Sigmoid colon (tissue), 7 donors: ENCODE data around the gene CASS4. TPM values are rescaled to one million over a fixed set of nuclear protein-coding genes. Genes with fewer than 3 reads are reported as not detected.

ENCODE experiments used
- DNase-seq: peaks from one replicate; pipeline ENCODE4 v3.0.0-alpha.2; 2019
- H3K27ac ChIP-seq, 4 donors: fragments of 200-600 bp; sonication (generic); one replicate each; pipeline ENCODE4 v1.5.1; 2016 to 2019; ENCODE audit warnings: mild to moderate bottlenecking in 1 of 4
- H3K27me3 ChIP-seq, 3 donors: fragments of 200-600 bp; sonication (generic); one replicate each; pipeline ENCODE4 v1.5.1; 2019; ENCODE audit warnings: mild to moderate bottlenecking in 1 of 3
- H3K36me3 ChIP-seq, 4 donors: fragments of 200-600 bp; sonication (generic); one replicate each; pipeline ENCODE4 v1.5.1; 2016 to 2019
- H3K4me1 ChIP-seq, 4 donors: fragments of 200-600 bp; sonication (generic); one replicate each; pipeline ENCODE4 v1.5.1; 2017 to 2019
- H3K4me3 ChIP-seq, 4 donors: fragments of 200-600 bp; sonication (generic); one replicate each; pipeline ENCODE4 v1.5.1; 2017 to 2019; ENCODE audit warnings: mild to moderate bottlenecking in 2 of 4, moderate library complexity in 1 of 4
- H3K9me3 ChIP-seq, 4 donors: fragments of 200-600 bp in 3 of 4; sonication (generic) in 3 of 4; one replicate each; pipeline versions ENCODE4 v1.5.1 to v1.6.1; 2013 to 2019
- CTCF ChIP-seq, 4 experiments: fragments of 450-650 bp in 3 of 4; fragments of 200-600 bp in 1 of 4; IDR thresholded peaks; one replicate each; pipeline ENCODE4 v1.5.1; 2016 to 2019; ENCODE audit warnings: antibody characterized with exemption in 4 of 4, mild to moderate bottlenecking in 3 of 4, moderate library complexity in 2 of 4
- EP300 ChIP-seq, 4 donors: sonication (generic); formaldehyde crosslinking; IDR thresholded peaks; one replicate each; pipeline ENCODE4 v1.6.1; 2017; ENCODE audit warnings: antibody characterized with exemption in 4 of 4
- POLR2A ChIP-seq, 2 donors: fragments of 450-650 bp; IDR thresholded peaks; one replicate each; pipeline ENCODE4 v1.6.1; 2016; ENCODE audit warnings: antibody characterized with exemption in 2 of 2, mild to moderate bottlenecking in 2 of 2, moderate library complexity in 2 of 2
- POLR2AphosphoS5 ChIP-seq, 4 donors: sonication (generic); formaldehyde crosslinking; IDR thresholded peaks; one replicate each; pipeline ENCODE4 v1.6.1; 2017; ENCODE audit warnings: antibody characterized with exemption in 4 of 4
- WGBS, 2 donors: extraction: QIAGEN DNeasy Blood & Tissue Kit; methylation state at CpG; one replicate each; pipeline ENCODE4 v1.1.7; 2013; 5-methylcytosine and 5-hydroxymethylcytosine counted together
- intact Hi-C: fragments of 100-400 bp; cut with DNase I; formaldehyde crosslinking; loops from one replicate; pipeline ENCODE4 v1.15.1; 2023
- polyA plus RNA-seq, 3 donors: library from polyadenylated mRNA; stranded (reverse); fragments of 200-250 nt; gene quantifications; one replicate each; pipeline ENCODE4 v1.2.3, GENCODE V29; 2013
- total RNA-seq, 4 donors: library from RNA; depleted of rRNA; stranded (reverse); fragments of >200 nt; gene quantifications; one replicate each; pipeline ENCODE4 v1.1.0, GENCODE V29; 2016
- donor health status: healthy with polysubstance abuse.
- donor health status: Bipolar disorder and iron deficiency.
- donor health status: healthy.

The CASS4 gene
- total and polyA plus RNA-seq, 7 donors, result 0.46 to 2.9 (median 1.6) TPM

GRCh38 chr20:56429502-56429901 is 17.4 kb downstream of the CASS4 start:
- no peak for TF ChIP-seq CTCF (IDR thresholded peaks at IDR 0.05)
- no peak for TF ChIP-seq POLR2A (IDR thresholded peaks at IDR 0.05)
- TF ChIP-seq POLR2AphosphoS5 (IDR thresholded peaks at IDR 0.05), result no peak
- TF ChIP-seq EP300 (IDR thresholded peaks at IDR 0.05), result no peak
- 63 to 73% methylated on average over 6 of the region's 6 CpGs for WGBS, 2 donors
- Histone ChIP-seq H3K4me3 (no peak overlapping the region), H3K4me1 (peaks cover 0 to 19% (median 0%) of the 10 kb centered on the region in 4 donors), H3K27me3 (no peaks in the 10 kb centered on the region), H3K27ac (peak overlapping the region in 1 of 4 donors; percentile 43), H3K9me3 (no peaks in the 10 kb centered on the region), H3K36me3 (no peaks in the 10 kb centered on the region)
- no peak for DNase-seq
- intact Hi-C loops, result no loop called here

DNA sequence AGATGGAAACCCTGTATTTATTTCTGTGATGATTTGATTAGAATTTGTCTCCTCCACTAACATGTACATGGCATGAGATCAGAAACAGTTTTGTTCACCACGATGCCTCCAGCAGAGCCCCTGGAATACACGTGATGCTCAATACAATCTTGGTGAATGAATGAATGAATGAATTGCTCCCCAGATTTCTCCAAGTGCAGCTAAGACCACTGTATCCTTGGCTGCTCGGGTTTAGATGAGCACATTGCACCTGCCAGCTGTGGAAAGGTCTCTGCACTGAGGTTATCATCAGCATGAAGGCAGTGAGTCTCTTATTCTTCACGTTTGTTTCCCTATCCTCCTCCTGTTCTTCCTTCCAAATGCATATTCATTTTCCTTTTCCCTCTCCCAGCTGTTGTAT is 17.9 kb downstream of the CASS4 start:
- no peak for TF ChIP-seq POLR2A (IDR thresholded peaks at IDR 0.05)
- no peak for TF ChIP-seq EP300 (IDR thresholded peaks at IDR 0.05)
- no peak for TF ChIP-seq CTCF (IDR thresholded peaks at IDR 0.05)
- TF ChIP-seq POLR2AphosphoS5 (IDR thresholded peaks at IDR 0.05), result no peak
- peak overlapping the region in 1 of 4 donors; percentile 43 for H3K27ac ChIP-seq
- H3K36me3 ChIP-seq, result no peaks in the 10 kb centered on the region
- DNase-seq, result no peak
- H3K27me3 ChIP-seq, result no peaks in the 10 kb centered on the region
- H3K4me3 ChIP-seq, result no peak overlapping the region
- H3K9me3 ChIP-seq, result no peaks in the 10 kb centered on the region
- WGBS, 2 donors, result 47 to 49% methylated on average over 4 of the region's 4 CpGs
- intact Hi-C loops, result no loop called here
- peaks cover 0 to 19% (median 0%) of the 10 kb centered on the region in 4 donors for H3K4me1 ChIP-seq

DNA sequence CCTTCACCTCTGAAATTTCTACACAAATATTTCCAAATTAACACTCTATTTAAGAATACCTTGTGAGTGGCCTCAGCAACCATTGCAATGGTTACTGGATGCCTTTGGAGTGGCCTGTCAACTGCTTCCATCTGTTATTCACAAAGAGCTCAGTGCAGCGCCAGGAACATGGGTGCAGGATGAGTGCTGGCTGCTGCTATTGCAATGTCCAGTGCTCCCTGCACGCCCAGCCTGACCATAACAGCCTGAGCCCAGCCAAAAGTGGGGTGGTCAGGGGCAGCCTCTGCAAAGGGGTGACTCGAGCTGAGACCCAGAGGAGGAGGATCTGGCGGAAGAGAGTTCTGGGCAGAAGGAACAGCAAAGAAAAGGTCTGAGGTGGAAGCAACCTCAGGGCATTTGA is 18.4 kb downstream of the CASS4 start:
- TF ChIP-seq EP300 (IDR thresholded peaks at IDR 0.05), result no peak
- TF ChIP-seq POLR2AphosphoS5 (IDR thresholded peaks at IDR 0.05), result no peak
- no peak for TF ChIP-seq POLR2A (IDR thresholded peaks at IDR 0.05)
- TF ChIP-seq CTCF (IDR thresholded peaks at IDR 0.05), result no peak
- H3K36me3 ChIP-seq, result no peaks in the 10 kb centered on the region
- no peak for DNase-seq
- no peaks in the 10 kb centered on the region for H3K27me3 ChIP-seq
- peak overlapping the region in 1 of 4 donors; percentile 43 for H3K27ac ChIP-seq
- WGBS, 2 donors, result 57 to 74% methylated on average over 4 of the region's 4 CpGs
- peaks cover 0 to 19% (median 0%) of the 10 kb centered on the region in 4 donors for H3K4me1 ChIP-seq
- intact Hi-C loops, result no loop called here
- H3K9me3 ChIP-seq, result no peaks in the 10 kb centered on the region
- no peak overlapping the region for H3K4me3 ChIP-seq

- Histone ChIP-seq H3K36me3 (no peaks in the 10 kb centered on the region), H3K27me3 (no peaks in the 10 kb centered on the region), H3K9me3 (no peaks in the 10 kb centered on the region), H3K27ac (no peak overlapping the region), H3K4me3 (no peak overlapping the region), H3K4me1 (peaks cover 0 to 19% (median 0%) of the 10 kb centered on the region in 4 donors)
- WGBS, 2 donors, result 85 to 87% methylated on average over 1 of the region's 1 CpG
- no peak for DNase-seq
- TF ChIP-seq POLR2AphosphoS5 (IDR thresholded peaks at IDR 0.05), result no peak
- no peak for TF ChIP-seq POLR2A (IDR thresholded peaks at IDR 0.05)
- no peak for TF ChIP-seq CTCF (IDR thresholded peaks at IDR 0.05)
- no peak for TF ChIP-seq EP300 (IDR thresholded peaks at IDR 0.05)
- intact Hi-C loops, result no loop called here
Measured at GRCh38 chr20:56430957-56431356, 18.9 kb downstream of the CASS4 start.

- H3K4me1 ChIP-seq, result peaks cover 0 to 19% (median 0%) of the 10 kb centered on the region in 4 donors
- WGBS, 2 donors, result 86 to 91% methylated on average over 3 of the region's 3 CpGs
- no peak for DNase-seq
- intact Hi-C loops, result no loop called here
- H3K27me3 ChIP-seq, result no peaks in the 10 kb centered on the region
- no peak overlapping the region for H3K27ac ChIP-seq
- H3K9me3 ChIP-seq, result no peaks in the 10 kb centered on the region
- no peak overlapping the region for H3K4me3 ChIP-seq
- H3K36me3 ChIP-seq, result no peaks in the 10 kb centered on the region
- TF ChIP-seq POLR2AphosphoS5 (IDR thresholded peaks at IDR 0.05) (no peak), EP300 (IDR thresholded peaks at IDR 0.05) (no peak), CTCF (IDR thresholded peaks at IDR 0.05) (no peak), POLR2A (IDR thresholded peaks at IDR 0.05) (no peak)
Measured at GRCh38 chr20:56431471-56431870, 19.4 kb downstream of the CASS4 start.
